Measurements from ENCODE around the gene GRM4. TPM values are rescaled to one million over a fixed set of nuclear protein-coding genes. Genes with fewer than 3 reads are reported as not detected.
A peak's percentile ranks its signal among the peaks of the same experiment; 100 is the strongest.

GRM4 gene
- total RNA-seq, 1 experiment from 2014 or later = 0.41 TPM

DNA sequence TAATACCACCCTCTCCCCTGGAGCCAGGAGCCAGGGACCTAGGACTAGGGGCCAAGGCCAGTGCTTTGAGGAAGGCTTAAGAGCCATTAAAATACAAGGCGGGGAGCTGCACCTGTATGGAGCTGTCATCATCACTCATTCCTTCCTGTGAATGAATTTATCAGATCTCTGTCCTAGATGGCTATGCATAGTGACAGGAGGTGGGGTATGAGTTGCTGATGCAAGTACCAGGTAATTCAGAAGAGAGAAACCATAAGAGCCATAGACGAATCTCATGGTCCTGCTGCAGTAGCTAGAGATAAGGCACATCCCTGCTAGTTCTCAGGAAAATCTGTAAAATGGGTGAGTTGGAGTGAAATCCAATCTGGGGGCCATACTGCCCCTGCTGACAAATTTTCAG, 10.3 kb downstream of the GRM4 start:
- ChIA-PET CTCF (no interaction called here), POLR2A (ENCODE audit: low non-redundant PET) (no interaction called here)
- Histone ChIP-seq H3K4me1 (ENCODE audit: insufficient read depth, low read length, poor library complexity, severe bottlenecking) (no peaks in the 10 kb centered on the region), H3K27ac (ENCODE audit: low read depth, low read length, poor library complexity, severe bottlenecking) (no peak overlapping the region), H3K9me3 (ENCODE audit: low read depth, low read length, poor library complexity, severe bottlenecking) (no peaks in the 10 kb centered on the region), H3K36me3 (ENCODE audit: insufficient read depth, low read length, poor library complexity, severe bottlenecking) (no peaks in the 10 kb centered on the region), H3K27me3 (replicated peaks; ENCODE audit: insufficient read depth, low read depth, low read length, poor library complexity) (peaks cover 7% of the 10 kb centered on the region), H3K4me3 (ENCODE audit: low read depth, low read length, poor library complexity, severe bottlenecking) (no peak overlapping the region)
- TF ChIP-seq, protein P1, sequence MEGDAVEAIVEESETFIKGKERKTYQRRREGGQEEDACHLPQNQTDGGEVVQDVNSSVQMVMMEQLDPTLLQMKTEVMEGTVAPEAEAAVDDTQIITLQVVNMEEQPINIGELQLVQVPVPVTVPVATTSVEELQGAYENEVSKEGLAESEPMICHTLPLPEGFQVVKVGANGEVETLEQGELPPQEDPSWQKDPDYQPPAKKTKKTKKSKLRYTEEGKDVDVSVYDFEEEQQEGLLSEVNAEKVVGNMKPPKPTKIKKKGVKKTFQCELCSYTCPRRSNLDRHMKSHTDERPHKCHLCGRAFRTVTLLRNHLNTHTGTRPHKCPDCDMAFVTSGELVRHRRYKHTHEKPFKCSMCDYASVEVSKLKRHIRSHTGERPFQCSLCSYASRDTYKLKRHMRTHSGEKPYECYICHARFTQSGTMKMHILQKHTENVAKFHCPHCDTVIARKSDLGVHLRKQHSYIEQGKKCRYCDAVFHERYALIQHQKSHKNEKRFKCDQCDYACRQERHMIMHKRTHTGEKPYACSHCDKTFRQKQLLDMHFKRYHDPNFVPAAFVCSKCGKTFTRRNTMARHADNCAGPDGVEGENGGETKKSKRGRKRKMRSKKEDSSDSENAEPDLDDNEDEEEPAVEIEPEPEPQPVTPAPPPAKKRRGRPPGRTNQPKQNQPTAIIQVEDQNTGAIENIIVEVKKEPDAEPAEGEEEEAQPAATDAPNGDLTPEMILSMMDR (conservative IDR thresholded peaks at IDR 0.05; ENCODE audit: low read depth, low read length) = no peak
- intact Hi-C loops (cut with micrococcal nuclease; ENCODE audit: unreplicated experiment) = no loop called here
- BruUV-seq (replicated peaks) = no TSS peak
- no peak for DNase-seq (ENCODE audit: low spot score)

DNA sequence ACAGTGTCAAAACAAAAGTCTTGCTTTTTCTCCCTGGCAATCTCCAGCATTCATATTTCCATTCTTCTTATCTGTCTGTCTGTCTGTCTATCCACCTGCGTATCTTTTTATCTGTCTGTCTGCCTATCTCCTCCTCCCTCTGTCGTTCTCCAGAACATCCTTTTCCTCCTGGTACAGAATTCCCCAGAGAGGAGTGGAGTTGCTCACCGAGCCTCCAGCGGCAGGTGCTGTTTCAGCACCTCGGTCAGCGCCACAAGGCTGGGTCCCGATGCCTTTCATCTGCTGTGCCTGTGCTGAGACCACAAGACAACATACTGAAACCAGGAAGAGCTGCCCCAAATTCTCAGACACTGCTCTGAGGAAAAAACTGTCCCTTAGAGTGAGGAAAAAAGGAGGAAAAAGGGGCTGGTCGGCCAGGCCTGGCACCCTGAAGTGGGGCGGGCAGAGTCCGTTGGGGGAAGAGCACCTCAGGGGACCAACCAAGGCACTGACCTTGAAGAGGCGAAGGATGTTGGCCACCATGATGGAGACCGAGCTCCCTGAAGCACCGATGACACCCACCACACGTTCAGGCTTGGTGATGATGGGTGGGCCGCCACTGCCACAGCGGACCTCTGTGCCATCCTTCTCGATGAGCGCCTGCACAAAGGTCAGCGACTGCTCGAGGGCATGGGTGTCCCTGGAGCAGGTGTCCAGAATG, 13.3 kb downstream of the GRM4 start:
- Histone ChIP-seq H3K9me3 (ENCODE audit: low read depth, low read length, poor library complexity, severe bottlenecking) (no peaks in the 10 kb centered on the region), H3K36me3 (ENCODE audit: insufficient read depth, low read length, poor library complexity, severe bottlenecking) (no peaks in the 10 kb centered on the region), H3K4me1 (ENCODE audit: insufficient read depth, low read length, poor library complexity, severe bottlenecking) (no peaks in the 10 kb centered on the region), H3K27me3 (replicated peaks; ENCODE audit: insufficient read depth, low read depth, low read length, poor library complexity) (peaks cover 7% of the 10 kb centered on the region), H3K4me3 (ENCODE audit: low read depth, low read length, poor library complexity, severe bottlenecking) (no peak overlapping the region), H3K27ac (ENCODE audit: low read depth, low read length, poor library complexity, severe bottlenecking) (no peak overlapping the region)
- intact Hi-C loops (cut with micrococcal nuclease; ENCODE audit: unreplicated experiment) = no loop called here
- POLR2A ChIA-PET (ENCODE audit: low non-redundant PET) = no interaction called here
- no TSS peak for BruUV-seq (replicated peaks)
- TF ChIP-seq, protein P1 (conservative IDR thresholded peaks at IDR 0.05; ENCODE audit: low read depth, low read length) = no peak
- peak; percentile 65 for DNase-seq (ENCODE audit: low spot score)
- CTCF ChIA-PET = no interaction called here

DNA sequence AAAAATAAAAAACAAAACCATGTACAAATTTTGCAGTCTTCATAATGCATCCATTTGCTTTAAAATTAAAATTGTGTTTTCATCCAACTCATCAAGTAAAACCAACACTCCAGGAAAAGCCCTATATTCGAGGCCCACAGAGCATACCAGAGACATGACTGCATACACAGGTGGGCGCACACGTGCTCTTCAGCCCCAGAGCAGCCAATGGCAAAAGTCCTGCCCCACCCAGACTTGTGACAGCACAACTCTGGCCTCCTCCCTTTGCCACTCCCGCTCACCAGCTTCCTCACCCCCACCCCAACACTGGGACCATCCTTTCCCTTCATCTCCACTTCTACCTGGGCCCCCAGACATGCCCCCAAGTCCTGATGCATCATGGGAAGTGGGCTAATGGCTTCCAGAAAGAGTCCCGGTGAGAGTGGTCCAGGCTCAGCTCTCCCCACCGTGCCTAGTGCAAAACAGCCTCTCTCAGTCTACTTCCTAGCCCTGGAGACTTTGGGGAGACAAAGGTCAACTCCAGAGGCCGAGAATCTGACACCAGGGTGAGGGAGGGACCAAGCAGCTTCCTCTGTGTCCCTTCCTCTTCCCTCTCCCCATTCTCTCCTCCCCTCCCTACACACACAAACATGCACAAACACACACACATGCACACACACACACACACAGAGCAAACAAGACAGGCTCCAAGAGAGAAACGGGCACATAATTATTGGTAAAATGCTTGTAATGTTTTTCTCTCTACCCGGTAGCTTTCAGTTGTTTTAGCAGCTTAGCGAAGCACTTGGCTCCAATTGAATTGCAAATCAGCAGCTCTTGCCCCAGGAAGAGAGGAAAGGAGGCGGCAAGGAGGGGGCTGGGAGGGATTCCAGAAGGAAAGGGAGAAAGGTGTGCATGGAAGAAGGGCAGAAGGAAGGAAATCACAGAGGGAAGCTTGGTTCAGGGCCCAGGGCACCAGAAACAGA, 14.3 kb downstream of the GRM4 start:
- TF ChIP-seq, protein P1 (conservative IDR thresholded peaks at IDR 0.05; ENCODE audit: low read depth, low read length) = no peak
- no peak for TF ChIP-seq EZH2 (IDR thresholded peaks at IDR 0.05; ENCODE audit: borderline replicate concordance, low read depth, low read length, poor library complexity, severe bottlenecking)
- intact Hi-C loops (cut with micrococcal nuclease; ENCODE audit: unreplicated experiment) = no loop called here
- POLR2A ChIA-PET (ENCODE audit: low non-redundant PET) = no interaction called here
- BruUV-seq (replicated peaks) = no TSS peak
- Histone ChIP-seq H3K4me3 (ENCODE audit: low read depth, low read length, poor library complexity, severe bottlenecking) (no peak overlapping the region), H3K9me3 (ENCODE audit: low read depth, low read length, poor library complexity, severe bottlenecking) (no peaks in the 10 kb centered on the region), H3K36me3 (ENCODE audit: insufficient read depth, low read length, poor library complexity, severe bottlenecking) (no peaks in the 10 kb centered on the region), H3K27me3 (replicated peaks; ENCODE audit: insufficient read depth, low read depth, low read length, poor library complexity) (peaks cover 7% of the 10 kb centered on the region), H3K27ac (ENCODE audit: low read depth, low read length, poor library complexity, severe bottlenecking) (no peak overlapping the region), H3K4me1 (ENCODE audit: insufficient read depth, low read length, poor library complexity, severe bottlenecking) (no peaks in the 10 kb centered on the region)
- no peak for DNase-seq (ENCODE audit: low spot score)
- CTCF ChIA-PET = no interaction called here
